IPS DF 4.7 (cell line): Measurements from ENCODE around the gene WARS2.

Experiments used
- DNase-seq: peaks from one replicate; pipeline ENCODE4 v3.0.0-alpha.2; 2013; ENCODE audit warnings: low spot score; ENCODE audit errors: extremely low read depth

WARS2 gene

DNA sequence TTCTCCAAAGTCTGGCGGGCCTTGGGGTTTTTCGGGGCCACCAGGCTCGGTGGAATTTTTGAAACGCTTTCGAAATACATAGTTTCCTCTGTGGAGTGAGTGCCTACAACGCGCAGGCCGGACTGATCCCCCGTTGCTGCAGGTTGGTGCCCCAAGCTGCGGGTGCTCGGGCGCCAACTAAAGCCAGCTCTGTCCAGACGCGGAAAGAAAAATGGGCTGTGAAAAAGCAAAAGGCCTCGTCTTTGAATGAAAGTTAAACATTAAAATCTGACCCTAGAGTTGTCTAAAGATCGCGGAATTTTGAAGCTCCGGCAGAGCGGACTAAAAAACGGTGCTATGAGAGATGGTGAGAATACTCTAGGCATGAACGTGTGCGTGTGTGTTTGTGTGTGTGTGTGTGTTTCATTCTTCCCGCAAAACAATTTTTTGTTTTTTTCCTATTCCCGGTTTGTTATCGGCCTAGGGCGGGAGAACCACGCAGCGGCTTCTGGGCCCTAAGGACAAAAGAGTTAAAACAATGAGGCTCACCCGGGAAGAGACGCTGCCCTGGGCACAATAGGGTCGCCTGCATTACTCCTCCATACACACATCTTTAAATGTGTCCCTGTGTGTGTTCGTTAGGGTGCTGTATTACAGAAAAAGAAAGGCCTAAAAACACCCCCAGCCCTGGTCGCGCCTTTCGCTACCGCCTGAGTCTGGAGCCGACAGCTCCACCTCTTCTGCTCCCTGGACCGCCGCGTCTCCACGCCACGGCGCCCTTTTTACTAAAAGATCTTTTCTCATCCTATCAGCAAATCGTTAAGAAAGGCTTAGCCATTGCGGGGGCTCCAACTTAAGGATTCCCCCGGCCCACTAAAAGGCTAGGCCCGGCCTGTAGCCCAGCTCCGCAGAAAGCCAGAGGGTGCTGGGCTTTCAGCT lies 155.5 kb downstream of the WARS2 start:
- no peak for DNase-seq

DNA sequence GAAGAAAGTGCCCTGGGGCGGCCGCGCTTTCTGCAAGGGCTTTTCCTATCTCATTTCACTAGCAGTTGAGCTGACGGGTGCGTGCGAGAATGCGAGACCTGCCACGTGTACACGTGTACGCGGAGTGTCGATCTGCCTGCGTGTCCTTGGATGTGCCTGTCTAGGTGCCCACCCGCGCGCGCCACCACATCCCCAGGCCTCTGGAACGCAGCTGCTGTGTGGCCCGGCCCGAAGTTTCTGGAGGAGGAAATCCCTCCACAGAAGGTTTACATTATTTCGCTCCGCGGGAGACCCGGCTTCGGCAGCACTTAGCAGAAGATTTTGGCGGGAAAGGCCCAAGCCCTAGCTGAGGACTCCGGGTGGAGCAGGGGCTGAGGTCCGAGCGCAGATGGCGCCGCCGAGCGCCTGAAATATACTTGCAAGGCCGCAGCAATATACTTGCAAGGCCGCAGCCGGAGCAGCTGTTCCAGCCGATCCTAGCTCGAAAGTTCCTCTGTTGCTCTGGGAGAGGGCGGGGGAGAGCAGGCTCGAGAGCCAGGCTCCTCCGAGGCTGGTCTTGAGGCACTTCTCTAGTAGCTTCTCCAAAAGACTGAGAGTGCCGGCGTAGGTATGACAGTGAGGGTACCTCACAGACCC lies 156.2 kb downstream of the WARS2 start:
- no peak for DNase-seq

DNA sequence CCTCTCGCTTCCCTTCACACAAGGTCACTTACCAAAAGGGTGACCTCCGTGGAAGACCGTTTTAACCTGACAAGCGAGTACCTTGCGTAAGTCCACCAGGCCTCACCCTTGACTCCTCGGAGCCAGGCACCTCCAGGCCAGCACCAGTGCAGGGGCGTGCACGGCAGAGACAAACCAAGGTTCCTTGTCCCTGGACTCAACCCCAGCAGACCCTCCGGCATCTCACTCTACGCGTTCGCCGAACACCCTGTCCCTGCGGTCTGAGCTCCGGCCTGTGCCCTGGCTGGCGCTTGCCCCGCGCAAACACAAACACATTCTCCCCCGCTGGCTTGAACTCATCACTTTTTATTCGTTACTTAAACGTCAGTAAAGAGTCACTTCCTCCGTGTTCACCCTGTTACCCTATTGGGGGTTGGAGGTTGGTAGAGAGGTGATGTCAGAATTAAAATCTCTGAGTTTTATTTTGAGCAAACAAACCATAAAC lies 156.9 kb downstream of the WARS2 start:
- DNase-seq: no peak

DNA sequence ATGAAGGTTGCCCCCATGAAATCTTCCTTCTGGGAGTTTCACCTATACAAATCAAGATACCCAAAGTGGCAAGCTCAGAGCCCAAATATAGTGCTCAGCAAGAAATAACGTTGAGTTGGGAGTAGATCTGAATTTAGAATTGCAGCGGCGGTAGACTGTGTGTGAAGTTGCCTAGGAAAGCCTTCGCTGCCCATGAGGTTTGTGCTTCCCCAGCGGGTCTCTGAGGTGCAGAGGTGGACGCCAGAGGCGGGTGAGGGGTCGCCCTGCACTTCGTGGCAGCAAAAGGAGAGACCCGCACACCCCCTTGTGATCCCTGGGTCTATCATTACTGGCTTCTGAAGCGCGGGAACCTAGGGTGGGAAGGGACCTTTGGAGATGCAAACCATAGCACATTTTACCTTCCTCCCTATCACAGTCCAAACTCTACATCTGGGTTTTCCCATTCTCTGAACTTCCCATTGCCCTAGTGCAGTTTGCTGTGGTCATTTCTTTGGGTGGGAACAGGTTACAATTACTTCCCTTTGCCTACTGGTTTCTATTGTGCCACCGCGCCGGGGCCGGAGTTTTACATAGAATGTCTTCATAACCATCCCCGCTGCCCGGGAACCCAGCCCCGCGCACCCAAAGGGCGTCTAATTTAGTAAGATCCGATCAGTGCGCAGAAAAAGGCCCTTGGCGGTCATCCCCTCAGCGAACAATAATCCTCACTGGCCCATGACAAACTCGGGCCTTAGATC lies 157.5 kb downstream of the WARS2 start:
- no peak for DNase-seq

DNA sequence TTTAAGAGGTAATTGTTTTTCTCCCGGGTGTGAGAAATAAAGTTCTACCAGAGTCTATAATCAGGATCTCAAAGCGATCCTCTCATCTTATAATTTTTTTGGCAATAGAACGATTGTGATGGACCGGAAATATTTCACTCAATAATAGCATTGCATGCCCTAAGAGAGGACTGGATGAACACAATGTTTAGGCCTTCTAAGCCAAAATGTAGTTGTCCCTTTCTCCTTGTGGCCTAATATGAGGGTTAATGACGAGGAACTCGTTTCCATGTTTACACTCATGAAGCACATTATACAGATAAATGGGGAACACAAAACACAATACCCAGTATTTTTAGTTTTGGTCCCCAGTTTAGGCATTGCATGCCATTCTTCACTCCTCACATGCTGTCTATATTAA lies 158.2 kb downstream of the WARS2 start:
- DNase-seq: no peak

DNA sequence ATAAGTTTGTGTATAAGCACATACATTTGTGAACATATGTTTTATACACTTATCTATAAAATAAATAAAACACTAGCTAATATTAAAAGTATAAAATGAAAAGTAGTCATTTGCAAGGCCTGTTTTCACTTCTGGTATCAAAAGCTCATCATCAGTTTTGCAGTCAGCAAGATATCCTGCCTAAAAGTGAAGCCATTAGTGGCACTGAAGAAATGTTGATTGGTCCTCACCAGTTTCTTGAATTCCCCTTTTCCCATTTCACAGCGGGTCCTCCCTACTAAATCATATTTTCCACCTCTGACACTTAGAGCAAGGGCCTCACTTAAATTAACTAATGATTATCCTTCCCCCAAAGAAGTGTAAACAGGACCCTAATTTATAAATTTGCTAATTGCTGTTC lies 159.0 kb downstream of the WARS2 start:
- DNase-seq: no peak
